ENCODE results near the gene KRTAP1-5.

- TF ChIP-seq CTCF (IDR thresholded peaks at IDR 0.05), result no peak
- no peak for TF ChIP-seq POLR2A (IDR thresholded peaks at IDR 0.05)
Measured at GRCh38 chr17:41009936-41010335, 17.1 kb downstream of the KRTAP1-5 start.

All from body of pancreas (tissue), 4 donors.